Stimulated activated CD4-positive, alpha-beta T cell treated with anti-CD3 and anti-CD28 coated beads, Interleukin-2, amount 100 ng/mL, for 4 hours (primary cell): ENCODE results near the gene ALDH1L2.
"Not testable (repeated sequence)": the region's sequence is repeated elsewhere in the genome, so short reads cannot be mapped to it uniquely, and the experiment has no call there.

ENCODE experiments used
- DNase-seq: peaks from one replicate; pipeline ENCODE4 v3.0.0-alpha.2; 2020; ENCODE audit warnings: low read depth

Gene ALDH1L2

GRCh38 chr12:105084251-105085250, at the start of gene ALDH1L2:
ALDH1L2 (minus strand) TSS chr12:105084458; CDS start chr12:105084436, 22 bp downstream.
- peak; percentile 5 for DNase-seq

- DNase-seq: no peak
Observed at GRCh38 chr12:105120551-105120950, 36.3 kb upstream of the ALDH1L2 start.

GRCh38 chr12:105116969-105117368, 32.7 kb upstream of the ALDH1L2 start:
- no peak for DNase-seq

GRCh38 chr12:105113094-105113493, 28.8 kb upstream of the ALDH1L2 start:
- DNase-seq: no peak

- DNase-seq: no peak
Observed at GRCh38 chr12:105110851-105111250, 26.6 kb upstream of the ALDH1L2 start.

- no peak for DNase-seq
Observed at GRCh38 chr12:105109465-105110212, 25.4 kb upstream of the ALDH1L2 start.

GRCh38 chr12:105107494-105108371, 23.5 kb upstream of the ALDH1L2 start, which contains the start of gene WASHC4:
WASHC4 (plus strand) TSS chr12:105107731; CDS start chr12:105107801, 70 bp downstream.
- peak; percentile 89 for DNase-seq

GRCh38 chr12:105107171-105107493, 22.9 kb upstream of the ALDH1L2 start:
- no peak for DNase-seq

GRCh38 chr12:105106621-105107020, 22.4 kb upstream of the ALDH1L2 start:
- DNase-seq: no peak

- DNase-seq: no peak
Observed at GRCh38 chr12:105104762-105105161, 20.5 kb upstream of the ALDH1L2 start.

- no peak for DNase-seq
Observed at GRCh38 chr12:105102673-105103072, 18.4 kb upstream of the ALDH1L2 start.

- no peak for DNase-seq
Observed at GRCh38 chr12:105100998-105101397, 16.7 kb upstream of the ALDH1L2 start.

GRCh38 chr12:105100207-105100985, 16.1 kb upstream of the ALDH1L2 start:
- DNase-seq: no peak

GRCh38 chr12:105099356-105099755, 15.1 kb upstream of the ALDH1L2 start:
- no peak for DNase-seq

- DNase-seq: not testable (repeated sequence)
Observed at GRCh38 chr12:105095338-105095737, 11.1 kb upstream of the ALDH1L2 start.

- DNase-seq: no peak
Observed at GRCh38 chr12:105092336-105092735, 8.1 kb upstream of the ALDH1L2 start.

- no peak for DNase-seq
Observed at GRCh38 chr12:105091476-105092206, 7.4 kb upstream of the ALDH1L2 start.

- DNase-seq: no peak
Observed at GRCh38 chr12:105090361-105090760, 6.1 kb upstream of the ALDH1L2 start.

- DNase-seq: no peak
Observed at GRCh38 chr12:105089817-105090216, 5.6 kb upstream of the ALDH1L2 start.

- no peak for DNase-seq
Observed at GRCh38 chr12:105085501-105085900, 1.2 kb upstream of the ALDH1L2 start.
